ENCODE data around the gene FKBP8. TPM values are rescaled to one million over a fixed set of nuclear protein-coding genes. Genes with fewer than 3 reads are reported as not detected.
A peak's percentile ranks its signal among the peaks of the same experiment; 100 is the strongest.

Gene FKBP8
- total RNA-seq, 1 experiment from 2014 or later, result 345 TPM

- ATAC-seq (no peak), DNase-seq (ENCODE audit: low spot score) (no peak)
- H3K36me3 Mint-ChIP-seq, result no peaks in the 10 kb centered on the region
- H3K9me3 Mint-ChIP-seq, result no peaks in the 10 kb centered on the region
- peaks cover 4% of the 10 kb centered on the region for H3K4me1 Mint-ChIP-seq
- no peaks in the 10 kb centered on the region for H3K27me3 Mint-ChIP-seq (ENCODE audit: low read depth)
- POLR2A ChIA-PET, result interaction anchor here (1.1 kb wide), 1 partner anchor 21 kb away, joined by 3 read pairs; no protein-coding TSS in a partner anchor
- H3K27ac Mint-ChIP-seq, result peak overlapping the region; percentile 60; the same call in 1 of the 2 replicates
- TF ChIP-seq ZNF121 (CRISPR knock-in tag; IDR thresholded peaks at IDR 0.05), result no peak
- CTCF ChIA-PET, result interaction anchor here (0.6 to 6.1 kb wide), 13 partner anchors 10 to 1044 kb away, joined by 3 to 55 read pairs (median 4); partner anchors contain the start of gene ELL
- no peak overlapping the region for H3K4me3 Mint-ChIP-seq
Measured at GRCh38 chr19:18510216-18510615, 33.2 kb downstream of the FKBP8 start.

GRCh38 chr19:18508585-18508984 lies 34.8 kb downstream of the FKBP8 start:
- TF ChIP-seq TCF7 (CRISPR knock-in tag; IDR thresholded peaks at IDR 0.05; ENCODE audit: low read depth) (no peak), JAZF1 (CRISPR knock-in tag; IDR thresholded peaks at IDR 0.05) (no peak), E2F1 (CRISPR knock-in tag; IDR thresholded peaks at IDR 0.05) (no peak)
- Mint-ChIP-seq H3K27ac (no peak overlapping the region), H3K36me3 (no peaks in the 10 kb centered on the region), H3K27me3 (ENCODE audit: low read depth) (no peaks in the 10 kb centered on the region), H3K9me3 (no peaks in the 10 kb centered on the region), H3K4me1 (peaks cover 10% of the 10 kb centered on the region), H3K4me3 (no peak overlapping the region)
- CTCF ChIA-PET, result interaction anchor here (0.8 to 6.1 kb wide), 4 partner anchors 11 to 339 kb away, joined by 4 to 55 read pairs (median 13); partner anchors contain the start of gene ELL
- DNase-seq (ENCODE audit: low spot score) (no peak), ATAC-seq (no peak)
- POLR2A ChIA-PET, result no interaction called here

- ATAC-seq (no peak), DNase-seq (ENCODE audit: low spot score) (no peak)
- ChIA-PET CTCF (interaction anchor here (0.8 to 6.1 kb wide), 6 partner anchors 12 to 339 kb away, joined by 4 to 55 read pairs (median 11); partner anchors contain the start of gene ELL), POLR2A (interaction anchor here (1.0 kb wide), 1 partner anchor 16 kb away, joined by 3 read pairs; no protein-coding TSS in a partner anchor)
- Mint-ChIP-seq H3K27me3 (ENCODE audit: low read depth) (no peaks in the 10 kb centered on the region), H3K9me3 (no peaks in the 10 kb centered on the region), H3K4me1 (peaks cover 10% of the 10 kb centered on the region), H3K27ac (peak overlapping the region; percentile 95), H3K4me3 (no peak overlapping the region), H3K36me3 (no peaks in the 10 kb centered on the region)
- TF ChIP-seq ATF6 (CRISPR knock-in tag; IDR thresholded peaks at IDR 0.05) (no peak), TEAD1 (CRISPR knock-in tag; IDR thresholded peaks at IDR 0.05) (no peak), ARID4B (CRISPR knock-in tag; IDR thresholded peaks at IDR 0.05; ENCODE audit: borderline replicate concordance) (no peak), GRHL2 (CRISPR knock-in tag; IDR thresholded peaks at IDR 0.05; ENCODE audit: insufficient replicate concordance, severe bottlenecking) (no peak), FOXJ3 (CRISPR knock-in tag; IDR thresholded peaks at IDR 0.05; ENCODE audit: borderline replicate concordance) (no peak), AR (CRISPR knock-in tag; IDR thresholded peaks at IDR 0.05) (no peak), TEAD4 (CRISPR knock-in tag; IDR thresholded peaks at IDR 0.05) (no peak), NR3C1 (CRISPR knock-in tag; conservative IDR thresholded peaks at IDR 0.05; ENCODE audit: low read depth) (no peak), NFE2L1 (CRISPR knock-in tag; IDR thresholded peaks at IDR 0.05) (no peak), NR1H2 (CRISPR knock-in tag; IDR thresholded peaks at IDR 0.05) (no peak), E2F1 (CRISPR knock-in tag; IDR thresholded peaks at IDR 0.05) (no peak), ZMAT4 (CRISPR knock-in tag; IDR thresholded peaks at IDR 0.05) (no peak), ETV6 (CRISPR knock-in tag; IDR thresholded peaks at IDR 0.05) (no peak), ZNF671 (CRISPR knock-in tag; IDR thresholded peaks at IDR 0.05) (no peak)
Measured at GRCh38 chr19:18507727-18508440, 35.5 kb downstream of the FKBP8 start.

Data from WTC11 (cell line).